Brain microvascular endothelial cell (primary cell): ENCODE results near the gene CYB5R3.
"Not testable (repeated sequence)": the region's sequence is repeated elsewhere in the genome, so short reads cannot be mapped to it uniquely, and the experiment has no call there.

Experiments
- DNase-seq: peaks from one replicate; pipeline ENCODE4 v3.0.0-alpha.2; 2020
- H3K27ac ChIP-seq: fragments of 250-450 bp; sonication (Bioruptor Pico); 2 replicates; pipeline ENCODE4 v1.5.1; 2020; ENCODE audit warnings: mild to moderate bottlenecking, moderate library complexity
- H3K27me3 ChIP-seq: fragments of 250-450 bp; sonication (Bioruptor Pico); replicated peaks from 2 replicates; pipeline ENCODE4 v1.5.1; 2020; ENCODE audit warnings: mild to moderate bottlenecking
- H3K36me3 ChIP-seq: fragments of 250-450 bp; sonication (Bioruptor Pico); replicated peaks from 2 replicates; pipeline ENCODE4 v1.5.1; 2020; ENCODE audit warnings: mild to moderate bottlenecking
- H3K4me3 ChIP-seq: 2 replicates; pipeline ENCODE4 v1.5.1; 2011; ENCODE audit warnings: low read depth, mild to moderate bottlenecking, control low read depth, low read length, moderate library complexity
- in situ Hi-C: cut with HindIII; loops from 2 replicates; pipeline ENCODE4 v1.10.0; 2017; ENCODE audit warnings: low sequenced_read_pairs, low pct_ligation_motif_present
- TF ChIP-seq, protein P1 (sequence below): IDR thresholded peaks from 2 replicates; pipeline ENCODE4 v1.5.1; 2011; ENCODE audit warnings: low read depth, mild to moderate bottlenecking, moderate library complexity, low read length, control low read depth, inconsistent platforms; ENCODE audit errors: missing control alignments

CYB5R3 gene

GRCh38 chr22:42610186-42610585, 39.0 kb downstream of the CYB5R3 start:
- DNase-seq = no peak
- Histone ChIP-seq H3K27me3 (no peaks in the 10 kb centered on the region), H3K36me3 (no peaks in the 10 kb centered on the region), H3K4me3 (no peak overlapping the region), H3K27ac (no peak overlapping the region)
- in situ Hi-C loops = no loop called here
- TF ChIP-seq, protein P1, sequence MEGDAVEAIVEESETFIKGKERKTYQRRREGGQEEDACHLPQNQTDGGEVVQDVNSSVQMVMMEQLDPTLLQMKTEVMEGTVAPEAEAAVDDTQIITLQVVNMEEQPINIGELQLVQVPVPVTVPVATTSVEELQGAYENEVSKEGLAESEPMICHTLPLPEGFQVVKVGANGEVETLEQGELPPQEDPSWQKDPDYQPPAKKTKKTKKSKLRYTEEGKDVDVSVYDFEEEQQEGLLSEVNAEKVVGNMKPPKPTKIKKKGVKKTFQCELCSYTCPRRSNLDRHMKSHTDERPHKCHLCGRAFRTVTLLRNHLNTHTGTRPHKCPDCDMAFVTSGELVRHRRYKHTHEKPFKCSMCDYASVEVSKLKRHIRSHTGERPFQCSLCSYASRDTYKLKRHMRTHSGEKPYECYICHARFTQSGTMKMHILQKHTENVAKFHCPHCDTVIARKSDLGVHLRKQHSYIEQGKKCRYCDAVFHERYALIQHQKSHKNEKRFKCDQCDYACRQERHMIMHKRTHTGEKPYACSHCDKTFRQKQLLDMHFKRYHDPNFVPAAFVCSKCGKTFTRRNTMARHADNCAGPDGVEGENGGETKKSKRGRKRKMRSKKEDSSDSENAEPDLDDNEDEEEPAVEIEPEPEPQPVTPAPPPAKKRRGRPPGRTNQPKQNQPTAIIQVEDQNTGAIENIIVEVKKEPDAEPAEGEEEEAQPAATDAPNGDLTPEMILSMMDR = no peak

- TF ChIP-seq, protein P1 = no peak
- Histone ChIP-seq H3K27me3 (no peaks in the 10 kb centered on the region), H3K36me3 (no peaks in the 10 kb centered on the region), H3K27ac (peak overlapping the region; percentile 60), H3K4me3 (peak overlapping the region; percentile 9)
- in situ Hi-C loops = no loop called here
- DNase-seq = peak; percentile 63
Measured at GRCh38 chr22:42608823-42609361, 40.3 kb downstream of the CYB5R3 start.

GRCh38 chr22:42608136-42608822, 40.9 kb downstream of the CYB5R3 start:
- DNase-seq = no peak
- peaks cover 1% of the 10 kb centered on the region for H3K36me3 ChIP-seq
- peak overlapping the region; percentile 60 for H3K27ac ChIP-seq
- H3K4me3 ChIP-seq = no peak overlapping the region
- no peaks in the 10 kb centered on the region for H3K27me3 ChIP-seq
- TF ChIP-seq, protein P1 = no peak
- in situ Hi-C loops = no loop called here

GRCh38 chr22:42607641-42608040, 41.6 kb downstream of the CYB5R3 start:
- DNase-seq, H3K27me3 ChIP-seq, H3K36me3 ChIP-seq, H3K27ac ChIP-seq, in situ Hi-C loops, H3K4me3 ChIP-seq: not testable (repeated sequence)

GRCh38 chr22:42604403-42604802, 44.8 kb downstream of the CYB5R3 start:
- H3K36me3 ChIP-seq = peaks cover 36% of the 10 kb centered on the region
- TF ChIP-seq, protein P1 = no peak
- in situ Hi-C loops = no loop called here
- H3K27ac ChIP-seq = no peak overlapping the region
- H3K27me3 ChIP-seq = no peaks in the 10 kb centered on the region
- DNase-seq = peak; percentile 22
- no peak overlapping the region for H3K4me3 ChIP-seq

- H3K4me3 ChIP-seq = no peak overlapping the region
- peaks cover 46% of the 10 kb centered on the region for H3K36me3 ChIP-seq
- in situ Hi-C loops = no loop called here
- no peak for DNase-seq
- no peak overlapping the region for H3K27ac ChIP-seq
- no peaks in the 10 kb centered on the region for H3K27me3 ChIP-seq
- TF ChIP-seq, protein P1 = no peak
Measured at GRCh38 chr22:42603427-42603826, 45.8 kb downstream of the CYB5R3 start.
